HL-60/S4 (cell line): Measurements from ENCODE around the gene PXDN.

Experiments
- in situ Hi-C: fragments of 300-500 bp; cut with MboI; formaldehyde crosslinking; loops from 2 replicates; pipeline ENCODE4 v1.14.3; 2022; ENCODE audit warnings: low sequenced_read_pairs

Gene PXDN

GRCh38 chr2:1754461-1755170 lies 10.3 kb upstream of the PXDN start:
- in situ Hi-C loops, result no loop called here

DNA sequence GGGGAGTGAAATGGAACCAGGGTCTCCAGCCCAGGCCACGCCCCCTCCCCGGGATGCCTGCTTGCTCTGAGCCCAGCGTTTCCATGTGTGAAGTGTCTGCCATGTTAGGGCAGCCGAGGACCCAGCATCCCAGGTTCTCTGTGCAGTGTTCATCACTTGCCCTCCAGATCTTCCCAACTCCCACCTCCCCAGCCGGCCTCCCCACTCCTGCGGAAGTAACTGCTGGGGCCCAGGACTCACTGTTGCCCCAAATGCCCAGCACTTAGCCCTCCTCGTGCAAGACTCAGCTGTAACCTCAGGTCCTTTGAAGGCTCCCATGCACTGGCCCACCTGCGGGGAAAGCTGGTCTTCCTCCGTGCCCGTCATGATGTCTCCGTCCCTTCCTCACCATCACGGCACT lies 9.7 kb upstream of the PXDN start:
- in situ Hi-C loops, result no loop called here

- in situ Hi-C loops, result no loop called here
Measured at GRCh38 chr2:1752751-1753150, 8.4 kb upstream of the PXDN start.

- in situ Hi-C loops, result no loop called here
Measured at GRCh38 chr2:1751767-1752725, 7.7 kb upstream of the PXDN start.

GRCh38 chr2:1750933-1751766 lies 6.8 kb upstream of the PXDN start:
- in situ Hi-C loops, result no loop called here

DNA sequence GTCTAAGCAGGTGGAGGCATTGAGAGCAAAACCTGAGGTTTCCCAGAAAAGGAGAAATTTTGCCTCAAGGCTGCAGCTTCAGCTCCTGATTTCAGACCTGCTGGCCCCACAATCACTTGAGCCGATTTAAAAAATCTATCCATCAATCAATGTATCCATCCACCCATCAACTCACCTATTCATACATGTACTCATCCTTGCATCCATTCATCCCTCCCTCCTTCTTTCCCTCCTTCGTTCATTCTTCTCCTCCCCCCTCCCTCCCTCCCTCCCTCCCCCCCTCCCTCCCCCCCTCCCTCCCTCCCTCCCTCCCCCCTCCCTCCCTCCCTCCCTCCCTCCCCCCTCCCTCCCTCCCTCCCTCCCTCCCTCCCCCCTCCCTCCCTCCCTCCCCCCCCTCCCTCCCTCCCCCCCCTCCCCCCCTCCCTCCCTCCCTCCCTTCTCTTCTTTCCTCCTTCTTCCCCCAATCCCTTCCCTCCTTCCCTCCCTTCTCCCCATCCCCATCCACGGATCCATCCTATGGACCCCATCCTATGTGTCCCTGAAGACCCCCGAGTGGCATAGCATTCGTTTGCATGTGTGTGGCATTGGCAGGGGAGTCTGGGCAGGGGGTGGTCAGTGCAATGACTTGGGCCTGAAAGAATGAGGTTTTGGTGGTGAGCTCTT lies 6.1 kb upstream of the PXDN start:
- in situ Hi-C loops, result no loop called here

- in situ Hi-C loops, result no loop called here
Measured at GRCh38 chr2:1749489-1750119, 5.3 kb upstream of the PXDN start.

DNA sequence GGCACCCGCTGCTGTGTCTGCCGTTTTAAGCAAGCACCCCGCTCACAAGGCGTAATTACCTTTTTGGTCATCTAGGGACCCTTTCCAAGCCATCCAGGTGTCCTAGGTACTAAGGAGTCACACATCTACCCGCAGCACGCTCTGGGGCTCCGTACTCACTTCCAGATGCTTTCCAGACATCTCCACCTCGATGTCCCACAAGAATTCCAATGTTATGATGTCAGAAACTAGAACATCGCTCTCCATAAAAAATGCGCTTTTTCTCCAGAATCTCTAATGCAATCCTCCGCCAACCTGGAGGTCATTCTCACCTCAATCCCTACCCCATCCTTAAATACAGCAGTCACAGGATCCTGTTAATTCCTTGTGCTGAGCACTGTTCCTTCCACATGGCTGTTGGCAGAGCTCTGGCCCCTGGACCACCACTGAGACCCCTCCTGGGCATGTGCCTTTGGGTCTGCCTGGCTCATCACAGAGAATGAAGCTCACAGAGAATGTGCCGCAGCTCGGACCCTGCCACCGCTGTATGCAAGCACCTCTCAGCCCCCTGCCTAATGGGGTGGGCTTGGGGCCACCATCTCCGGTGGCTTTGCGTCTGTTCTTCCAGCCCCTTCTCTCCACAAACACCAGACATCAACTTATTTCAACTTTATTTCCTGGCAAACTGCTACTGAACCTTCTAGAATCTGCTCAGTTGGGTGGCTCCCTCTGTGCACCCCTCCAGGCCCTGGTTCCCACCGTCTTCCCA lies 4.6 kb upstream of the PXDN start:
- in situ Hi-C loops, result no loop called here

- in situ Hi-C loops, result no loop called here
Measured at GRCh38 chr2:1748176-1748740, 3.9 kb upstream of the PXDN start.

GRCh38 chr2:1747065-1747941 lies 3.0 kb upstream of the PXDN start:
- in situ Hi-C loops, result no loop called here

- in situ Hi-C loops, result no loop called here
Measured at GRCh38 chr2:1746174-1747064, 2.1 kb upstream of the PXDN start.

DNA sequence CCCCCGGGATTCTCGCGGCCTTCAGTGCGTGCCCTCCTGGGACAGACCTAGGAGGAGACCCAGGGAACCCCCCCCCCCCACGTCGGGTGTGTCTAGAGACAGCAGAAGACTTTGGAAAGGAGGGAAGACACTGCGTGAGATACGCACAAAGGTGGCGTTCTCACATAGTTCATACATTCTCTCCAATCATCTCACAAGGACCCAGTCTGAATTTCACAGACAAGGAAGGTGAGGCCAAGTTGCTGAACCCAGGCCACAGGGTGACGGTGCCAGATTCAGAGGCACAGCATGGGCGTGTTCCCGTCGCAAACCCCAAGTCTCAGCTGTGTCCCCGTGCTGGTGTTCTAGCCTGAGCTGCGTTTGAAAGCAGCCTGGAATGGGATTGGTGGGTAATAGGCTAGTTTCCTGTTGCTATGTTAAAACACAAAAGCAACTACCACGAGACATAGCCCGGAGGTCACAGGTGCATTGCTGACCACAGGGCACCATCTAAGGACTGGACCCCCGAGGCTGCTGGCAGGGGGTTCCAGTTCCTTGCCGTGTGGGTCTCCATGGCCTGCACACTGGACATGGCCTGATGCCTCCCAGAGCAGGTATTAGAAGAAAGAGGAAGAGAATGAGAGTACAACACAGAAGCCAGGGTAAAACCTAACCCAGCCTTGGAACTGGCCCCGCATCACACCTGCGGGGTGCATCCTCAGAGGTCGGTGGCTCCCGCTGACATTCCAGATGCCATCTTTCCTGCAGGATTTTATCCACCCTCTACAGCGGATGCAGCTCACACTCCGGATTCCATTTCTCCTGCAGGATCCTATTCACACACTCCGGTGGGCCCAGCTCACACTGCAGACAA lies 1.1 kb upstream of the PXDN start:
- in situ Hi-C loops, result no loop called here

GRCh38 chr2:1744151-1744445 lies 217 bp downstream of the PXDN start:
- in situ Hi-C loops, result no loop called here

GRCh38 chr2:1743396-1744150 lies 742 bp downstream of the PXDN start:
- in situ Hi-C loops, result no loop called here

- in situ Hi-C loops, result no loop called here
Measured at GRCh38 chr2:1742681-1743395, 1.5 kb downstream of the PXDN start.
